Fibroblast of mammary gland (primary cell): Measurements from ENCODE around the gene PRPS1L1.

ENCODE experiments used
- DNase-seq: peaks from one replicate; pipeline ENCODE4 v3.0.0-alpha.2; 2010; ENCODE audit warnings: low read depth
- H3K4me3 ChIP-seq: 2 replicates; pipeline ENCODE4 v1.5.1; 2011; ENCODE audit warnings: low read depth, mild to moderate bottlenecking, low read length, moderate library complexity; ENCODE audit not compliant: control insufficient read depth
- CTCF ChIP-seq: conservative IDR thresholded peaks from 2 replicates; pipeline ENCODE4 v1.5.1; 2011; ENCODE audit warnings: low read depth, low read length, inconsistent platforms; ENCODE audit not compliant: control insufficient read depth, insufficient read depth

Gene PRPS1L1

GRCh38 chr7:18053941-18054340 is 26.3 kb upstream of the PRPS1L1 start:
- no peak for DNase-seq
- H3K4me3 ChIP-seq = no peak overlapping the region
- no peak for TF ChIP-seq CTCF

DNA sequence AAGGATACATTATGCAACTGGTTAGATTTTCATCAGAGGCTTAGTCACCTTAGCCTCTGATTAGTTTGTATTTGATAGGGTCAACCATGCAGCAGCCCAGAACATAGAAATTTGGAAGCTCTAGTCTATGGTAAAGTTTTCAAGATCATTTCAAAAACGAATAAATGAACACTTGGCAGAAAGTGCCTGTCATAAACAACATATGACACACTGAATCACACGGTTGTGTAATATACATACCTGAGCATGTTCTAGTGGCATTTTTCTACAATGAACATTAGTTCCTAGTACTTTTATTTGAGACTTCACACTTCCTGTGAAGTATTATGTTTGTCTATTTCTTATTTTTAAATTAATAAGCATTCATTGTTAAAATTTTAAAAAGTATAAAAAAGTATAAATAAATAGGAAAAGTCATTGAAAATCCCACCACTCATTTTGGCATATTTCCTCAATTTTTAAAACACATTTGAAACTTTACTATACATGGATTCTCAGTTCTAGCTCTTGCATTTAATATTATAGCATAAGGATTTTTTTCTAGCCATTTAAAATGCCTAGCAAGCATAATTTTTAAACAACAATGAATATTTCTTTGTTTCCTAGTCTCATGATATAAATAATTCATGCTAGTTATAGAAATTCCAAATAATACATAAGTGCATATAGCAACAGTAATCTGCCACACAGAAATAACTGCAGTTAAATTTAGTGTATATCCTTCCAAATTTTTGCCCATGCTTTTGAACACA is 25.7 kb upstream of the PRPS1L1 start:
- no peak for TF ChIP-seq CTCF
- DNase-seq = no peak
- no peak overlapping the region for H3K4me3 ChIP-seq

- no peak for TF ChIP-seq CTCF
These were observed 21.6 kb upstream of the PRPS1L1 start for GRCh38 chr7:18049262-18049661.

DNA sequence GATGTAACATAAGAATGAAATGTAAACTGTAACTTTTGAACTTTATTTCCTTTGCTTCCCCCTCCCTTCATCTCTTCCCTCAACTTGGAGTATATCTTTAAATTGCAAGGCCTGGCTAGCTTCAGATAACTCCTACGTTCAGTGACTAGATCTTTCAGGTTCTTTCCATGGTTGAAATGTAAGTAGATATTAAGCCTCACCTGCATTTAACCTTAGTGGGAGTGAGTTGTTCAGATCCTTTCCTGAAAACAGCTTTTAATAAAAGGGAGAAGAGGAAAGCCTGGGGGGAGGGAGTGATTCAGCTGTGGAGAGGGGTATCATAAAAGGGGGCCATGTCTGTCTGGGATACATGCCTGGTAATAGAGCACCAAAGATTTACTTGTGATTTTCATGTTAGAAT is 19.0 kb upstream of the PRPS1L1 start:
- DNase-seq = no peak
- H3K4me3 ChIP-seq = no peak overlapping the region
- TF ChIP-seq CTCF = no peak

More at GRCh38 chr7:18049262-18049661, 21.6 kb upstream of the PRPS1L1 start:
- no peak overlapping the region for H3K4me3 ChIP-seq
- DNase-seq = no peak

DNA sequence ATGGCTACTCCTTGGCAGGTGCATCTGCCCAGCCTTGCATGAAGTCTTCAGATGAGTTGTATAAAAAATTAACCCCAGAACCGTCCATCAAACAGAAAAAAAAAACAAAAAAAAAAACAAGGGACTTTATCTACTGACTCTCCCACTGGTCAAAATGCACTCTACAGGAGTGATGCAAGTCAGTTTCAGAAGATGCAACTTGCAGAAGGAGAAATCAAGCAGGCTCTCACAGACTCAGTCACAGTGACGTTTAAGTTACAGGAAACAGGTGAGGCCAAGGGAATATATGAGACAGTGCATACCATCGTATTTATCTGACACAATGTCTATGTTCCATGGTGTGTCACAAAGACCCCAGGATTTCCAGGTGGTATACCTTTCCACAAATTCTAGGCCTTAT is 17.5 kb upstream of the PRPS1L1 start:
- no peak for TF ChIP-seq CTCF
- H3K4me3 ChIP-seq = no peak overlapping the region
- no peak for DNase-seq

DNA sequence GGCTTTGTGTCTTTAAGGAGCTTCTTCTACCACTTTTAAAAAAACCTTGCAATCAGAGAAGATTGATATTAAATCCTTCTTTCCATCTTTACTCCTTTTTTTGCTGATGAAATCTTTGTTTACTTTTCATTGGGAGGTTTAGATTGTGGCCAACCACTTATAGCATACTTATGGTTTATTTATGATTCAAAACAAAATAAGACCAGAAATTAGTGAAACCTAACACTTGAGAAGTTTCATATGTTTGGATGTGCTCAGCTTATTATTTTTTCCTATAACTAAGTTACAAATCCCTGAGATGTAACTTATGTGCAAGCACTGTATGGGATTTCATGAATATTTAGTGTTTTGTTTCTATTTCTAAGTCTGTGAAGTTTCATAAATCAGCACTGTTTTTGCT is 13.5 kb upstream of the PRPS1L1 start:
- H3K4me3 ChIP-seq = no peak overlapping the region
- TF ChIP-seq CTCF = no peak
- DNase-seq = no peak
